Fibroblast of the aortic adventitia (primary cell): Measurements from ENCODE around the gene GMPPB. TPM values are rescaled to one million over a fixed set of nuclear protein-coding genes. Genes with fewer than 3 reads are reported as not detected.
"Not testable (repeated sequence)": the region's sequence is repeated elsewhere in the genome, so short reads cannot be mapped to it uniquely, and the experiment has no call there.

Source experiments
- DNase-seq: peaks from one replicate; pipeline ENCODE4 v3.0.0-alpha.2; 2010; ENCODE audit warnings: low read depth
- H3K4me3 ChIP-seq: 2 replicates; pipeline ENCODE4 v1.5.1; 2011; ENCODE audit warnings: low read depth, mild to moderate bottlenecking, control low read depth, low read length, moderate library complexity
- CTCF ChIP-seq: IDR thresholded peaks from 2 replicates; pipeline ENCODE4 v1.5.1; 2011; ENCODE audit warnings: mild to moderate bottlenecking, low read length, control low read depth, inconsistent platforms; ENCODE audit not compliant: insufficient read depth
- total RNA-seq: library from RNA; depleted of rRNA; stranded (reverse); fragments of >200 nt; gene quantifications from 2 replicates; pipeline ENCODE4 v1.2.3, GENCODE V29; 2012; ENCODE audit warnings: low replicate concordance

The GMPPB gene
- total RNA-seq, 1 donor, result 31.0 TPM

GRCh38 chr3:49761661-49762060 lies 37.9 kb upstream of the GMPPB start:
- no peak for DNase-seq
- TF ChIP-seq CTCF, result no peak
- H3K4me3 ChIP-seq, result no peak overlapping the region

- H3K4me3 ChIP-seq, result no peak overlapping the region
- DNase-seq, result peak; percentile 7
- TF ChIP-seq CTCF, result no peak
Observed at GRCh38 chr3:49759226-49759625, 35.5 kb upstream of the GMPPB start.

GRCh38 chr3:49757197-49757596 lies 33.4 kb upstream of the GMPPB start:
- H3K4me3 ChIP-seq, result no peak overlapping the region
- DNase-seq, result no peak
- TF ChIP-seq CTCF, result no peak

GRCh38 chr3:49756036-49756435 lies 32.3 kb upstream of the GMPPB start:
- H3K4me3 ChIP-seq, result no peak overlapping the region
- no peak for TF ChIP-seq CTCF
- no peak for DNase-seq

GRCh38 chr3:49754536-49754935 lies 30.8 kb upstream of the GMPPB start:
- TF ChIP-seq CTCF, result no peak
- no peak overlapping the region for H3K4me3 ChIP-seq
- DNase-seq, result no peak

GRCh38 chr3:49751501-49751900 lies 27.8 kb upstream of the GMPPB start:
- no peak for DNase-seq
- no peak for TF ChIP-seq CTCF
- no peak overlapping the region for H3K4me3 ChIP-seq

GRCh38 chr3:49750056-49750455 lies 26.3 kb upstream of the GMPPB start:
- DNase-seq, result no peak
- no peak overlapping the region for H3K4me3 ChIP-seq
- TF ChIP-seq CTCF, result no peak

GRCh38 chr3:49748874-49749273 lies 25.1 kb upstream of the GMPPB start:
- not testable (repeated sequence) for DNase-seq

More at GRCh38 chr3:49748874-49749273, 25.1 kb upstream of the GMPPB start:
- not testable (repeated sequence) for H3K4me3 ChIP-seq
